GM21717 (cell line): ENCODE data around the gene RNF125.

ENCODE experiments used
- ATAC-seq: cut with Tn5 transposase; IDR thresholded peaks from one replicate; pipeline ENCODE4 v1.9.1; 2021; ENCODE audit warnings: mild to moderate bottlenecking, moderate library complexity; ENCODE audit not compliant: unreplicated experiment

Gene RNF125

GRCh38 chr18:32021756-32022564, 3.3 kb downstream of the RNF125 start:
- no peak for ATAC-seq

- no peak for ATAC-seq
These were observed 7.1 kb downstream of the RNF125 start for GRCh38 chr18:32025744-32026143.

DNA sequence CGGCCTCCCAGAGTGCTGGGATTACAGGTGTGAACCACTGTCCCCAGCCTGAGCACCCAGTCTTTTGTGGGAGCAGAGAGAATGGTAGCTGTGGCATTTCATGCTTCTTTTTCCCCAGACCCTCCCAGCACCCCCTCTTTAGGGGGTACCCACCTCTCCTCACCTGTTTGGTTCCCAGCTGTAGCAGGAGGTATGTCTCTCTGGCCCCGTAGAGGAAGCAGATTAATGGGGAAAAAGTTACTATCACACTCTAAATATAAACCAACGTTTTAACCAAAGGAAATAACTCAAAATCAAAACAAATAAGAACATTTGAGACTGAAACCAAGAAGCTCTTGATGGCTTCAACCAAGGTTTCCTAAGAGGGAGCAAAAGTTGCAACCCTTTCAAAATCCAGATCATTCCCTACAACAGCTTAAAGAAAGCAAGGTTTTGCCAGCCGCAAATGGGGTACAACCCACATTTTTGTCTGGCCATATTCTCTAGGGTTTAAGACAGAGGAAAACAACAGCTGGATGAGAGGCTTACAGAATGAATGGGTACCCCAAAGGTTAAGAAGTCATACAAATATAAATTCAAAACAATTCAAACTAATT, 8.0 kb downstream of the RNF125 start:
- ATAC-seq: no peak

- no peak for ATAC-seq
These were observed 10.9 kb downstream of the RNF125 start for GRCh38 chr18:32029558-32029957.

GRCh38 chr18:32032609-32033008, 14.0 kb downstream of the RNF125 start:
- no peak for ATAC-seq

DNA sequence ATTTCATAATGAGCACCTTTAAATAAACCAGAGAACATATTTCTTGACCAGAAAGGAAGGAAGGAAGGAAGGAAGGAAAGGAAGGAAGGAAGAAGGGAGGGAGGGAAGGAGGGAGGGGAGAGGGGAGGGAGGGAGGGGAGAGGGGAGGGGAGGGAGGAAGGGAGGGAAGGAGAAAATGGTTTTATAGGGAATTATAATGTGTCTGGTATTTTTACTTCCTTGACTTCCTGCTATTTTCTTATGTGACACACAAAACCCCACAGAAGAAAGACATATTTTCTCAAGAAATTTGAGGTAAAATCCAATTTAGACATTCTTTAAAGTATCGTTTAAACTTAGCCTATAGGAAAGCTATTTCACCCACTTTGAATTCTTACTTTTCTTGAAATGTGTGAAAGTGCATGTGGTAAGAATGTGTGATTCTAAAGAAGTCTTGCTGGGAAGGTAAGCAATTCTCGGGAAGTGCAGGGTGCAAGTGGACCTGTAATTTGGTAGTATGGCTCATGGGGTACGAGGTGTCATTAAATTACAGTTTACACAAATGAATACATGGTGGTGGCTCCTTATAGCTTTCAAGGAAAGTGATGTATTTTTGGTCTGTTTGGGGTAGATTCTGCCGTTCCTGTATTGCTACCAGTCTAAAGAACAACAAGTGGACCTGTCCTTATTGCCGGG, 18.0 kb downstream of the RNF125 start:
- ATAC-seq: no peak

DNA sequence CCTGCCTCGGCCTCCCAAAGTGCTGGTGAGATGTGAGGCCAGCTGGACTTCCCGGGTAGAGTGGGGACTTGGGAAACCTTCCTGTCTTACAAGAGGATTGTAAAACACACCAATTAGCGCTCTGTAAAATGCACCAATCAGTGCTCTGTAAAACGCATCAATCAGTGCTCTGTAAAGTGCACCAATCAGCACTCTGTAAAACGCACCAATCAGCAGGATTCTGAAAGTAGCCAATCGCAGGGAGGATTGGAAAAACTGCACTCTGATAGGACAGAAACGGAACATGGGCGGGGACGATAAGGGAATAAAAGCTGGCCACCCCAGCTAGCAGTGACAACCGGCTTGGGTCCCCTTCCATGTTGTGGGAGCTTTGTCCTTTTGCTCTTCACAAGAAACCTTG, 19.0 kb downstream of the RNF125 start:
- no peak for ATAC-seq

DNA sequence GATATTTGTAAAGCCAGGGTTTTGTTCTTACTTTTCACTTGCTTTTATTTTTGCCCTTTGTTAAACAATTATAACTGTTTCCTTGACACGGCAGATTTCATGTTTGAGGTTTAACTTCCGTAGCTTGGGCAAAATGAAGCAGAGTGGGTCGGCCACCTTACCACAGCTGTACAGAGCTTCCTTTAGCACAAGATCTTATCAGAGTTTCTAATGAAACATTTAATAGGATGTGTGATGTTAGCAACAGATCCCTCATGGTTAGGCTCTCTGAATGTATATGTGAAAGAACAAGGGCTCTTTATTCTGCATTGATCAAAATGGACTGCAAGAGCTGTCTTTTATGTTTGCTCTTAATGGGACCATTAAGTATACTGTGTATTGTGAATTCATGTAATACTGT, 22.3 kb downstream of the RNF125 start:
- ATAC-seq: no peak

DNA sequence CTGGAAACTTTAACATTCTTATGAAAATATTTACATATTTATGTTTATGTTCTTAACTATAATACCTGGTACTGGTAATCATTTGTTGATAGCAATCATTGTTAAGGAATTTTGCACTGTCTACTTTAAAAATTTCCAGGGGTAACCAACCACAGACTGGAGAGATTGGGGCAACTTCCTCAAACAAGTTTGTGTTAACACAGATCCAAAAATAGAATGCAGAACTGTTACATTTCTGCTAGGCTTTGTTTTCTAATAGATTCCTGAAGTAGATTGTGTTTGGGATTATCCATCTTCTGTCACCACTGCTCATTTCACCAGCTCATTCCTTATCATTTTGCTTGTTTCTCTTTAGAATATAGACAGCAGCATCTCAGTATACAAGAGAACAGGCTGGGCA, 23.7 kb downstream of the RNF125 start:
- ATAC-seq: no peak

DNA sequence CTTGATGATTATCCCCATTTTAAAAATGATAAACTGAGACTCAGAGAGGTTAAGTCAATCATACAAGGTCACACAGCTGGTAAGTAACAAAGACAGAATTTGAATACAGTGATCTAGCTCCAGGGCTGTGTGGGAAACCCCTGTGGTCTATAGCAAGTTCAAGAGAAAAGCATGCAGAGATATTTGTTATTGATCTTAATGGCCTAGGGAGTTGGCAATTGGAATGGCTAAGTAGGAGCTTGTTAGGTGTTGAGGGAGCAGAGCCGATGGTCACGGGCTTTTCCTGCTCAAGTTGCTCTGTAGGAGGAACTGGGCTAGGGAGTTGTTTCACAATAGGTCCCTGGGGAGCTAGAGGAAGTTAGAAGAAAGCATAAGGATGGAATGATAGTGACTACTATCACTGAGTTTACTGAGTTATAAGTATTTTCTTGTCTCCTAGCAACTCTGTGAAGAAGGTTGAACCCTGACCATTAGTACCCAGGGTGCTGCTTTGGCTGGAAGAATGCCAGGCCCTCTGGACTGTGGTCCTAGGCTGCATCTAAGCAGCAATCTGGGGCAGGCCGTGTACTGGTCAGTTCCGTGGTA, 30.0 kb downstream of the RNF125 start:
- peak; percentile 69 for ATAC-seq

DNA sequence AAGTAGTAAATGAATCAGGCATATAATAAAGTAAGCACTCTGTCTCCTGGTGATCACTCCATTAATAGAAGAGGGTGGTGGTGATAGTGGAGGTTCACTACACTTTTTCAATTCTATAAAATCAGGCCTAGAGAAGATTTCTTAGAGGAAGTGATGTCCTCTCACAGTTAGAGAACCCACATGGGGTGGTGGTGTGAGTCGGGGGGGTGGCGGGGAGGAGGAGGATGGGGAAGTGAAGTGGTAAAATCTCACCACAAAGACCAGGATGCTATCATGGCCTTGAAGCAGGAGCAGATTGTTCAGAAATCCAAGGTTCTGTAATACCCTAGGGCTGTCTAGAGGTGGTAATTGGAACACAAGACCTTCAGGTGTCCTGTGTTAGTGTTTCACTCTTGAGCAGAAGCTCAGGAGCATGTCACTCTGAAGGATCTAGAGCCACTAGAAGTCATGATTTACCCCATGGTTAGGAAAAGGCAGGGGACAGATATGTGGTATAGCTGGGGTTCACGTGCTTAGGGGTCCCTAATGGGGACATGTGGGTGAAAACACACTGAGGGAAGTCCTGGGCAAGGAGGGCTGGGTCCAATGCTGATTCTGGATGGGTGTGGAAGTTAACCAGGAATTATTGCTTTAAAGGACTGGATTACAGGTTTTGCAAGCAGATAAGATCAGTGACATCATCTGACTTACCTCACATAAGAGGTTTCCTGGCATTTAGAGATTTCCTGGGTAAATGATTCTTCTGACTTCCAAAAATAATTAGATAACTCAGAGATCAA, 31.0 kb downstream of the RNF125 start:
- ATAC-seq: no peak

DNA sequence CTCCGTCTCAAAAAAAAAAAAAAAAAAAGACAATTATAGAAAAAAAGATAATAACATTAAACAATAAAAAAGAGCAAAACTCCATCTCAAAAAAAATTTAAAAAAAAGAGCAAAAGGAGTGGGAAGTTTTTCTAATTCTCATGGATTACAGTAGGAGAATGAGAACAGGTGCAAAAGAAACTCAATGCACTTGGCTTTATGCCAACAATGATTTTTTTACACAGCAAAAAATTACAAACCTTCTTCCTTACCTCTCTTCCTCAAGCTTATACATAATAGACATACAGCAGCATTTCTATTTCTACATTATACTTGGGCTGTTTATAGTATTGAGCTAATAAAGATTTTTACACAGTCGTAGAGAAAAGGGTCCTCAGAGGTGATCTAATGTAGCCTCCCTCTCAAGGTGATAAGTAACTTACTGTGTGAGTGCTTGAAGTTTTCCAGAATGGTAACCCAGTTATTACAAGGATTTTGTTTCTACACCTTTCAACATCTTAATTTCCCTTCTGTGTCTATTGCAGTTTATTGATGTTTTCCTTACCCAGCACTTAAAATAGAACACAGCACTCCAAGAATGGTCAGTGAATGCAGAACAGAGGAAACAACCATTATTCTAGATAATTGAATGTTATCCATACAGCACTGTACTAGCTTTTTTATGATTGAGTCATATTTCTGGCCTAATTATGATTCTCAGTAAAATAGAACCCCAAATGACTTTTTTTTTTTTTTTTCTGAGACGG, 38.2 kb downstream of the RNF125 start:
- ATAC-seq: no peak

DNA sequence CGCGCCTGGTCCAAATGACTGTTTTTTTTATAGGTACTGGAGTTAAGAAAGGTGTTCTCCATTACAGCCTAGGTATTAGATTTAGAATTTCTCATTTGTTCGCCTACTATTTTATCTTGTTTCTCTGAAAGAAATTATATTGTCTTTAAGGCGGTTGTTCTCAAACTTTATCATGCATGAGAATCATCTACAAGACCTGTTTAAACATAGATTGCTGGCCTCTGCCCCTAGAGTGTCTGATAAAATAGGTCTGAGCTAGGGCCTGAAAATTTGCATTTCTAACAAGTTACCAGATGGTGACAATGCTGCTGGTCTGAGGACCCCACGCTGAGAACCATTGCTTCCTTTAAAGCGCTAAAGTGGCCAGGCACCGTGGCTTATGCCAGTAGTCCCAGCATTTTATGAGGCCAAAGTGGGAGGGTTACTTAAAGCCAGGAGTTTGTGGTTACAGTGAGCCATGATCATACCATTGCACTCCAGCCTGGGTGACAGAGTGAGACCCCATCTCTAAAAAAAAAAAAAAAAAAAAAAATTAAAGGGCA, 39.1 kb downstream of the RNF125 start:
- ATAC-seq: no peak

GRCh38 chr18:32060026-32060425, 41.4 kb downstream of the RNF125 start:
- ATAC-seq: no peak

- ATAC-seq: no peak
These were observed 48.9 kb downstream of the RNF125 start for GRCh38 chr18:32067375-32068167.

DNA sequence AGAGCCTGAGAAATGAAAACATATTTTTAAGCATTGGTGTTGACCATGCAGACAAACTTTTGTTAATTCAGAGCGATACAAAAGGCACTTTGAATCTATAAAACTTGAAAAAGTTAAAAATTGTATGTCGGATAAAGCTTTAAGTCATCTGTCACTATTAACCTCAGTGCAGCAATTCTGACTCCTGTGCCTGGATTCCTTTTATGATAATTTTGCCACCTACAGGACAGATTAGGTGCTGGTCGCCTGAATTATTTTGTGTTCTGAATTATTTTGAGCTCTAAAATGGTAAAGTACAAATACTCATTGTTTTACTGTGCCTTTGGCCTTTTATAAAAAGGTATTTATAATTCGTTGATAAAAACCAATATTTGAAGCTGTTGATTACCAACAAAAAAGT, 53.7 kb downstream of the RNF125 start:
- no peak for ATAC-seq

GRCh38 chr18:32074206-32074605, 55.6 kb downstream of the RNF125 start:
- no peak for ATAC-seq

- ATAC-seq: no peak
These were observed 60.2 kb downstream of the RNF125 start for GRCh38 chr18:32078845-32079244.

DNA sequence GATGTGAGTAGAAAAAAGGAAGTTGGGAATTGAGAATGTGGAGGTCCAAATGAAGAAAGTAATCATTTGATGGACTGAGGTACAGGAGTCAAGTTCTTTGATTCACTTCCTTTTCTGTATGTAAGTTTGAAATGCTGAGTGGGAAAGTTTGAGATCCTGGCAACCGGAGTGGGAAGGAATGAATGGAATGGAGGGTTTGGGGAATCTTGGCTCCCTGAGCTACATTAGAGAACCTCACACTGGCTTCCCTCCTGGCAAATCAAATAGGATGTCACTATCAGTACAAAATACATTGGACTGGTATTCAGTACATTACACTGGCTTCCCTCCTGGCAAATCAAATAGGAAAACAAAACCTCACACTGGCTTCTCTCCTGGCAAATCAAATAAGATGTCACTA, 63.3 kb downstream of the RNF125 start:
- no peak for ATAC-seq
